Measurements from ENCODE around the gene STK26.

DNA sequence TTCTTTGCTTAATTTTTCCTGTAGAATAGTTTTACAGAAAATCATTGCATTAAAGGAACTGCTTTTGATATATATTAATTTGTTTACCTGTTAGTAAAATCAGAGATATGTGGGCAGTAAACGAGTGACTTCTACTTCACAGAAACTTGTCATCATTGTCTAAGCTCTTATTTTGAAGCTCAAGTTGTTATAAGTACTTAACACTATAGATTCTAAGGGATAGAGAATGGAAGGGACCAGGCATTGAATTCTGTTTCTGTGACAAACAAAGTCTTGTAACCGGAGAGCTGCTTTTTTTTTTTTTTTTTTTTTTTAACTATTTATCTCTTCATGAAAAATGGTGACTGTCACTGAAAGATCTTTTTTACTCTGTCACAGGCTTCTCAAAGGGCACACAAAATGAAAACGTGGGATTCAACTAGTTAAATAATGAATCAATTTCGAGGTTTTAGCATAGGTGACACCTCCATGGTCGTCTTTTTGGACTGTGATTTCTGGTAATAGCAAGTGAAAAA, 14.4 kb downstream of the STK26 start:
- TF ChIP-seq CTCF (IDR thresholded peaks at IDR 0.05; ENCODE audit: low read depth, low read length) (no peak), POLR2A (IDR thresholded peaks at IDR 0.05; ENCODE audit: extremely low read depth, insufficient read length) (no peak), MAX (IDR thresholded peaks at IDR 0.05; ENCODE audit: low read depth, low read length) (no peak), MYC (IDR thresholded peaks at IDR 0.05; ENCODE audit: low read depth, low read length) (no peak)
